ENCODE measurements around the gene MYO5B.

- TF ChIP-seq JUND (IDR thresholded peaks at IDR 0.05; ENCODE audit: low read depth, low read length) (no peak), EZH2 (IDR thresholded peaks at IDR 0.05; ENCODE audit: borderline replicate concordance, control insufficient read depth, low read depth, low read length) (no peak), ATF3 (IDR thresholded peaks at IDR 0.05; ENCODE audit: borderline replicate concordance, extremely low read depth, low read depth, low read length) (no peak), SMC3 (IDR thresholded peaks at IDR 0.05; ENCODE audit: borderline replicate concordance, low read length) (no peak), NFYB (IDR thresholded peaks at IDR 0.05; ENCODE audit: insufficient read depth, low read depth, low read length) (no peak), ZNF24 (IDR thresholded peaks at IDR 0.05) (no peak), CTCF (IDR thresholded peaks at IDR 0.05 in 2 of 3, conservative IDR thresholded peaks at IDR 0.05 in 1 of 3; ENCODE audit: control insufficient read depth in 2 of 3, extremely low read depth in 1 of 3, insufficient read depth in 1 of 3, low read depth in 3 of 3, low read length in 3 of 3) (no peak), REST (IDR thresholded peaks at IDR 0.05; ENCODE audit: low read depth, low read length) (no peak), HCFC1 (IDR thresholded peaks at IDR 0.05; ENCODE audit: low read length) (no peak), ZSCAN29 (IDR thresholded peaks at IDR 0.05) (no peak), KLF5 (IDR thresholded peaks at IDR 0.05; ENCODE audit: partially characterized antibody) (no peak)
Measured at GRCh38 chr18:49988733-49989132, 206.2 kb downstream of the MYO5B start.
